Measurements from ENCODE around the gene DDI1. TPM values are rescaled to one million over a fixed set of nuclear protein-coding genes. Genes with fewer than 3 reads are reported as not detected.

DDI1 gene
- total and polyA plus RNA-seq, 2 donors from 2014 or later: not detected

GRCh38 chr11:104036995-104037394 is 555 bp downstream of the DDI1 start:
- H3K27ac ChIP-seq (ENCODE audit: low read depth in 2 of 2, low read length in 2 of 2): no peak overlapping the region
- H3K4me1 ChIP-seq (ENCODE audit: control insufficient read depth in 2 of 3, insufficient read depth in 2 of 3, low read depth in 1 of 3, low read length in 3 of 3): no peaks in the 10 kb centered on the region
- DNase-seq (peak in 1 of 5 donors; percentile 48), FAIRE-seq (no peak)
- no peak overlapping the region for H3K9ac ChIP-seq (ENCODE audit: low read length in 3 of 3)
- no peak for TF ChIP-seq CTCF (IDR thresholded peaks at IDR 0.05; ENCODE audit: borderline replicate concordance, extremely low read depth, insufficient read depth)
- no peaks in the 10 kb centered on the region for H3K27me3 ChIP-seq (ENCODE audit: control insufficient read depth, insufficient read depth, low read length)
- no peaks in the 10 kb centered on the region for H3K9me3 ChIP-seq (ENCODE audit: control insufficient read depth in 2 of 3, insufficient read depth in 1 of 3, low read length in 3 of 3)
- no peaks in the 10 kb centered on the region for H3K36me3 ChIP-seq (ENCODE audit: control insufficient read depth in 2 of 3, insufficient read depth in 3 of 3, low read length in 3 of 3)
- no peak overlapping the region for H3K4me3 ChIP-seq (ENCODE audit: low read length in 3 of 3)
- intact Hi-C loops (cut with DNase I): no loop called here

DNA sequence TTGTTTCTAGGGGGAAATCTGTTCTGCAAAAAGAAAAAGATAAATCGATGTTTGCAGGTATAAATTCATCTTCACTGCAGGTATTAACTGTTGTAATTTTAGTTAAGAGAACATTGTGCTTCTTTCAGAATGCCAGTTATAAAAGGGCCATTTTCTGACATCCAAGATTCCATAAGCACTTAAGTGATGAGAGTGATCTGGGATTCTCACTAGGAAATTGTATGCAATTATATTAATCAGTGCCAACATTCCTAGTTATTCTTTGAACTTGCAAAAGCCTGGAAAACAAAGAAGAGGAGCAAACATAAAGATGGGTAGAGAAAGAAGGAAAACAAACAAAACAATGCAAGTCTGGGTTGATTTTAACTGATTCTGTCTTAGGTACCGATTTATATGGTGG is 5.4 kb downstream of the DDI1 start:
- H3K4me3 ChIP-seq (ENCODE audit: low read length in 3 of 3): no peak overlapping the region
- DNase-seq (no peak), FAIRE-seq (no peak)
- intact Hi-C loops (cut with DNase I): no loop called here
- no peaks in the 10 kb centered on the region for H3K27me3 ChIP-seq (ENCODE audit: control insufficient read depth, insufficient read depth, low read length)
- no peak overlapping the region for H3K27ac ChIP-seq (ENCODE audit: low read depth in 2 of 2, low read length in 2 of 2)
- no peaks in the 10 kb centered on the region for H3K36me3 ChIP-seq (ENCODE audit: control insufficient read depth in 2 of 3, insufficient read depth in 3 of 3, low read length in 3 of 3)
- no peak for TF ChIP-seq CTCF (IDR thresholded peaks at IDR 0.05; ENCODE audit: borderline replicate concordance, extremely low read depth, insufficient read depth)
- no peak overlapping the region for H3K9ac ChIP-seq (ENCODE audit: low read length in 3 of 3)
- H3K9me3 ChIP-seq (ENCODE audit: control insufficient read depth in 2 of 3, insufficient read depth in 1 of 3, low read length in 3 of 3): no peaks in the 10 kb centered on the region
- H3K4me1 ChIP-seq (ENCODE audit: control insufficient read depth in 2 of 3, insufficient read depth in 2 of 3, low read depth in 1 of 3, low read length in 3 of 3): no peaks in the 10 kb centered on the region

DNA sequence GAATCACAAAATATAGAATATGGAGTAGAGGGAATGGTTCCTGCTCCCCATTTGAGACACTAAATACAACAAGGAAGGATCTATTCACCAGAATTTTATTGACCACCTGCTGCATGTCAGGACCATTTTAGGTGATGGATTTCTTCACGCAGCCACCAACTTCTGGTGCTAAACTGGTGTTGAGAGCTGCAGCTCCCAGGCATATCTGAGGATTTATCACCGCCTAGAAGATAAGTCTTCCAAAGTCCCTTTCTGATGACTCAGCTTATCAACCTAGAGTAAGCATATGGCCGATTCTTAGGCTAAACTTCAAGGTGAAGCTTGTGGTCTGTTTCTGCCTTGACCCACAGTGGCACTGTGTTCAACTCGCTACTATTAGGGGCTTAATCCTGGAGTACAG is 6.7 kb downstream of the DDI1 start:
- DNase-seq (no peak), FAIRE-seq (no peak)
- H3K9me3 ChIP-seq (ENCODE audit: control insufficient read depth in 2 of 3, insufficient read depth in 1 of 3, low read length in 3 of 3): no peaks in the 10 kb centered on the region
- TF ChIP-seq CTCF (IDR thresholded peaks at IDR 0.05; ENCODE audit: borderline replicate concordance, extremely low read depth, insufficient read depth): no peak
- H3K4me3 ChIP-seq (ENCODE audit: low read length in 3 of 3): no peak overlapping the region
- no peaks in the 10 kb centered on the region for H3K36me3 ChIP-seq (ENCODE audit: control insufficient read depth in 2 of 3, insufficient read depth in 3 of 3, low read length in 3 of 3)
- intact Hi-C loops (cut with DNase I): no loop called here
- H3K27me3 ChIP-seq (ENCODE audit: control insufficient read depth, insufficient read depth, low read length): no peaks in the 10 kb centered on the region
- no peaks in the 10 kb centered on the region for H3K4me1 ChIP-seq (ENCODE audit: control insufficient read depth in 2 of 3, insufficient read depth in 2 of 3, low read depth in 1 of 3, low read length in 3 of 3)
- no peak overlapping the region for H3K27ac ChIP-seq (ENCODE audit: low read depth in 2 of 2, low read length in 2 of 2)
- H3K9ac ChIP-seq (ENCODE audit: low read length in 3 of 3): no peak overlapping the region

- no peak for FAIRE-seq
Measured at GRCh38 chr11:104043678-104044239, 7.3 kb downstream of the DDI1 start.

More at GRCh38 chr11:104043678-104044239, 7.3 kb downstream of the DDI1 start:
- Histone ChIP-seq H3K27me3 (ENCODE audit: control insufficient read depth, insufficient read depth, low read length) (no peaks in the 10 kb centered on the region), H3K4me3 (ENCODE audit: low read length in 3 of 3) (no peak overlapping the region), H3K9me3 (ENCODE audit: control insufficient read depth in 2 of 3, insufficient read depth in 1 of 3, low read length in 3 of 3) (no peaks in the 10 kb centered on the region), H3K36me3 (ENCODE audit: control insufficient read depth in 2 of 3, insufficient read depth in 3 of 3, low read length in 3 of 3) (no peaks in the 10 kb centered on the region), H3K27ac (ENCODE audit: low read depth in 2 of 2, low read length in 2 of 2) (no peak overlapping the region), H3K9ac (ENCODE audit: low read length in 3 of 3) (no peak overlapping the region), H3K4me1 (ENCODE audit: control insufficient read depth in 2 of 3, insufficient read depth in 2 of 3, low read depth in 1 of 3, low read length in 3 of 3) (no peaks in the 10 kb centered on the region)
- intact Hi-C loops (cut with DNase I): no loop called here
- DNase-seq: no peak
- TF ChIP-seq CTCF (IDR thresholded peaks at IDR 0.05; ENCODE audit: borderline replicate concordance, extremely low read depth, insufficient read depth): no peak

All from kidney (tissue), 14 donors.